MCF 10A (cell line): ENCODE results near the gene OPCML. TPM values are rescaled to one million over a fixed set of nuclear protein-coding genes. Genes with fewer than 3 reads are reported as not detected.

Experiments
- BruUV-seq: library from RNA; stranded (reverse); fragments of 400-500 nt; replicated peaks from 2 replicates; lab custom pipeline; 2021; lab: Mats Ljungman, UMichigan
- CTCF ChIA-PET: fragments of 300-600 bp; sonication (Branson Sonifier 250); formaldehyde crosslinking; extraction: SDS; loops from one replicate; lab custom pipeline; 2021; ENCODE audit warnings: antibody characterized with exemption, inconsistent platforms; lab: Yijun Ruan, JAX
- POLR2A ChIA-PET: fragments of 300-600, 350-650 bp; sonication (Branson Sonifier 250); formaldehyde crosslinking; extraction: SDS; loops from one replicate; lab custom pipeline; 2020; ENCODE audit warnings: antibody characterized with exemption, inconsistent platforms; lab: Yijun Ruan, JAX
- DNase-seq: peaks from one replicate; pipeline ENCODE4 v3.0.0-alpha.2; 2018; ENCODE audit not compliant: unreplicated experiment
- H3K27ac Mint-ChIP-seq: one replicate; pipeline ENCODE4 v1.8.0; 2022; ENCODE audit warnings: mild to moderate bottlenecking, low read depth, mixed read lengths; ENCODE audit not compliant: unreplicated experiment
- H3K27me3 Mint-ChIP-seq: one replicate; pipeline ENCODE4 v1.8.0; 2022; ENCODE audit warnings: mixed read lengths; ENCODE audit not compliant: insufficient read depth, unreplicated experiment
- H3K36me3 Mint-ChIP-seq: one replicate; pipeline ENCODE4 v1.8.0; 2022; ENCODE audit warnings: mild to moderate bottlenecking, moderate library complexity, mixed read lengths; ENCODE audit not compliant: insufficient read depth, unreplicated experiment
- H3K4me1 Mint-ChIP-seq: one replicate; pipeline ENCODE4 v1.8.0; 2022; ENCODE audit warnings: mixed read lengths; ENCODE audit not compliant: insufficient read depth, unreplicated experiment
- H3K4me3 Mint-ChIP-seq: one replicate; pipeline ENCODE4 v1.8.0; 2022; ENCODE audit warnings: mild to moderate bottlenecking, moderate library complexity, mixed read lengths; ENCODE audit not compliant: unreplicated experiment
- H3K9me3 Mint-ChIP-seq: one replicate; pipeline ENCODE4 v1.8.0; 2022; ENCODE audit warnings: mixed read lengths; ENCODE audit not compliant: unreplicated experiment
- intact Hi-C: fragments of 100-400 bp; cut with micrococcal nuclease; formaldehyde crosslinking; loops from 2 replicates; pipeline ENCODE4 v1.14.1; 2022
- total RNA-seq: library from RNA; stranded (reverse); gene quantifications from 2 replicates; pipeline ENCODE4 v1.2.3, GENCODE V29; 2022
- TF ChIP-seq, protein P1 (sequence below): fragments of 200-600 bp; IDR thresholded peaks from one replicate; pipeline ENCODE4 v1.8.0; 2022; ENCODE audit warnings: antibody characterized with exemption, mild to moderate bottlenecking; ENCODE audit not compliant: unreplicated experiment

OPCML gene
- total RNA-seq, 1 experiment from 2014 or later, result not detected

DNA sequence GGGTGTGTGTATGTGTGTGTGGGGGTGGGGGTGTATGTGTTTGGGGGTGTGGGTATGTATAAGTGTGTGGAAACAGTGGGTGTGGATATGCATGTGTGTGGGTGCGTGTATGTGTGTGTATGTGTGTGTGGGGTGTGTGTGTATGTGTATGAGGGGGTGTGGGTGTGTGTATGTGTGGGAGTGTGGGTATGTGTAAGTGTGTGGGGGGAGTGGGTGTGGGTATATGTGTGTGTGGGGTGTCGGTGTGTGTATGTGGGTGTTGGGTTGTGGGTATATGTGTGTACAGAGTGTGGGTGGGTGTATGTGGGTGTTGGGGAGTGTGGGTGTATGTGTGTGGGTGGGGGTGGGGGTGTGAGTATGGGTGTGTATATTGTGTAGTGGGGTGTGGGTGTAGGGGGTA lies 206.0 kb downstream of the OPCML start:
- Mint-ChIP-seq H3K9me3 (peaks cover 7% of the 10 kb centered on the region), H3K4me3 (no peak overlapping the region), H3K27ac (no peak overlapping the region), H3K36me3 (no peaks in the 10 kb centered on the region), H3K4me1 (no peaks in the 10 kb centered on the region), H3K27me3 (no peaks in the 10 kb centered on the region)
- ChIA-PET POLR2A (no interaction called here), CTCF (interaction anchor here (0.7 kb wide), 1 partner anchor 138 kb away, joined by 3 read pairs; no protein-coding TSS in a partner anchor)
- TF ChIP-seq, protein P1, sequence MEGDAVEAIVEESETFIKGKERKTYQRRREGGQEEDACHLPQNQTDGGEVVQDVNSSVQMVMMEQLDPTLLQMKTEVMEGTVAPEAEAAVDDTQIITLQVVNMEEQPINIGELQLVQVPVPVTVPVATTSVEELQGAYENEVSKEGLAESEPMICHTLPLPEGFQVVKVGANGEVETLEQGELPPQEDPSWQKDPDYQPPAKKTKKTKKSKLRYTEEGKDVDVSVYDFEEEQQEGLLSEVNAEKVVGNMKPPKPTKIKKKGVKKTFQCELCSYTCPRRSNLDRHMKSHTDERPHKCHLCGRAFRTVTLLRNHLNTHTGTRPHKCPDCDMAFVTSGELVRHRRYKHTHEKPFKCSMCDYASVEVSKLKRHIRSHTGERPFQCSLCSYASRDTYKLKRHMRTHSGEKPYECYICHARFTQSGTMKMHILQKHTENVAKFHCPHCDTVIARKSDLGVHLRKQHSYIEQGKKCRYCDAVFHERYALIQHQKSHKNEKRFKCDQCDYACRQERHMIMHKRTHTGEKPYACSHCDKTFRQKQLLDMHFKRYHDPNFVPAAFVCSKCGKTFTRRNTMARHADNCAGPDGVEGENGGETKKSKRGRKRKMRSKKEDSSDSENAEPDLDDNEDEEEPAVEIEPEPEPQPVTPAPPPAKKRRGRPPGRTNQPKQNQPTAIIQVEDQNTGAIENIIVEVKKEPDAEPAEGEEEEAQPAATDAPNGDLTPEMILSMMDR, result no peak
- no TSS peak for BruUV-seq
- no peak for DNase-seq
- intact Hi-C loops, result no loop called here

DNA sequence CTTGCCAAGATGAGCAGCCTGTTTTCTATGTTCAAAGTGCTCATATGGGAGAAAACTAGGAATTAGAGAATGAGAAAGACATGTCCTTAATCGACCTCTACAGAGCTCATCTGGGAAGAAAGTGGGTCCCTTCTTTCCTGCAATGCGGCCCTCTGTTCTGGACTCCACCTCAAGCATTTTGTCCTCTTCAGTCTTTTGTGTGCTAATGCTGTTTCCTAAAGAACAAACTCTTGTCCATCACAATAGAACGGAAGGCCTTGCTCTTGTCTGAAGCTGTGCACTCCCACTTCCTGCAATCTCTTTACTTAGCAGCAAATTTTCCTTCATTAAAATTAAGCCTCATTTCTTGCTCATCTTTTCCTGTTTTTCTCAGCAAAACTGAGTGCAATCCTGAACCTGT lies 206.6 kb downstream of the OPCML start:
- Mint-ChIP-seq H3K4me3 (no peak overlapping the region), H3K36me3 (no peaks in the 10 kb centered on the region), H3K27me3 (no peaks in the 10 kb centered on the region), H3K27ac (no peak overlapping the region), H3K4me1 (no peaks in the 10 kb centered on the region), H3K9me3 (peaks cover 7% of the 10 kb centered on the region)
- intact Hi-C loops, result no loop called here
- DNase-seq, result no peak
- ChIA-PET POLR2A (no interaction called here), CTCF (interaction anchor here (0.7 kb wide), 1 partner anchor 138 kb away, joined by 3 read pairs; no protein-coding TSS in a partner anchor)
- BruUV-seq, result no TSS peak
- TF ChIP-seq, protein P1, result no peak

DNA sequence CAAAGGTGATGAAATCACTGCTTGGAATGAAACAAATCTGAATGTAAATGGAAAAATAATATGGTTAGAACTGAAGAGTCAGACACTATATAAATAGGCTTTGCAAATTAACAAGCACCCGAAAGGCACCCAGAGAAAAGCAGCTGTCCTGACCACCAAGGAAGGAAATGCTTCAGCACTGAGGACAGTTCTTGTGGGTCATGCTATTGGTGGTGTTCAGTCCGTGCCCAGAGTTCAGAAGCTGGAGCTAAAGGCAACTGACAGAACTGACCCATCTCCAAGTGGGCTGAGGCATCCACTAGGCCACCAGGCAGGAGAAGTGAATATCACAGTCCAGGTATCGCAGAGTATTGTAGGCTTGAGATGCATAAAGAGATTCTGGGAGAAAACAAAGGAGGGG lies 208.9 kb downstream of the OPCML start:
- Mint-ChIP-seq H3K4me1 (no peaks in the 10 kb centered on the region), H3K27ac (no peak overlapping the region), H3K9me3 (peaks cover 7% of the 10 kb centered on the region), H3K27me3 (no peaks in the 10 kb centered on the region), H3K4me3 (no peak overlapping the region), H3K36me3 (no peaks in the 10 kb centered on the region)
- intact Hi-C loops, result no loop called here
- CTCF ChIA-PET, result no interaction called here
- POLR2A ChIA-PET, result no interaction called here
- DNase-seq, result no peak
- BruUV-seq, result no TSS peak
- TF ChIP-seq, protein P1, result no peak

DNA sequence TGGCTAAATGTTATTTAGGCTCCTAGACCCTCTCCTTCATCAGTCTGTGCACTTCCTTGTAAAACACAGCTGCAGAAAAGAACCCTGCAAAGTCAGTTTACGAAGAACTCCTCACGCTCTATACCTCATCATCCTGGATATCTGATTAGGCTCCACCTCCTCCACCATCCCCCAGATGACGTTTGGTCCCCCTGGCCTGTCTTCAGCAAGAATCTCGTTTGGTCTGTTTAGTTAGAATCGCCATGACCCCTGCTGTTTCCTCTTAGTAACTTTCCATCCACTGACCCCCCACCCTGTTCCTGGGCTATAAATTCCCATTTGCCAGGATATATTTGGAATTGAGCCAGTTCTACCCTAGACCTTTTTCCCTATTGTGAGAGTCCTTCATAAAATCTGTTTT lies 214.1 kb downstream of the OPCML start:
- Mint-ChIP-seq H3K36me3 (no peaks in the 10 kb centered on the region), H3K27me3 (no peaks in the 10 kb centered on the region), H3K9me3 (no peaks in the 10 kb centered on the region), H3K4me1 (no peaks in the 10 kb centered on the region), H3K27ac (no peak overlapping the region), H3K4me3 (no peak overlapping the region)
- TF ChIP-seq, protein P1, result no peak
- no peak for DNase-seq
- ChIA-PET POLR2A (no interaction called here), CTCF (interaction anchor here (0.6 to 0.7 kb wide), 2 partner anchors 27 to 61 kb away, joined by 4 read pairs; no protein-coding TSS in a partner anchor)
- intact Hi-C loops, result no loop called here
- no TSS peak for BruUV-seq
